Neural crest cell (in vitro differentiated cells): Measurements from ENCODE around the gene OSBPL3. TPM values are rescaled to one million over a fixed set of nuclear protein-coding genes. Genes with fewer than 3 reads are reported as not detected.

Experiments used
- DNase-seq: peaks from one replicate; pipeline ENCODE4 v3.0.0; 2021; ENCODE audit warnings: low read depth, mixed read lengths, low spot score
- H3K27ac Mint-ChIP-seq: one replicate; pipeline ENCODE4 v1.8.0; 2021; ENCODE audit warnings: mild to moderate bottlenecking, mixed read lengths; ENCODE audit not compliant: unreplicated experiment
- H3K27me3 Mint-ChIP-seq: 2 replicates; pipeline ENCODE4 v1.8.0; 2021; ENCODE audit warnings: low read depth, mild to moderate bottlenecking, mixed read lengths
- H3K36me3 Mint-ChIP-seq: 2 replicates; pipeline ENCODE4 v1.8.0; 2021; ENCODE audit warnings: low read depth, mild to moderate bottlenecking, mixed read lengths
- H3K4me1 Mint-ChIP-seq: 2 replicates; pipeline ENCODE4 v1.8.0; 2021; ENCODE audit warnings: mixed read lengths
- H3K4me3 Mint-ChIP-seq: one replicate; pipeline ENCODE4 v1.8.0; 2021; ENCODE audit warnings: mild to moderate bottlenecking, mixed read lengths
- H3K9me3 Mint-ChIP-seq: 2 replicates; pipeline ENCODE4 v1.8.0; 2021; ENCODE audit warnings: mixed read lengths
- CTCF ChIP-seq: fragments of 200-600 bp; sonication (generic); conservative IDR thresholded peaks from 2 replicates; pipeline ENCODE4 v1.5.0; 2021; ENCODE audit warnings: antibody characterized with exemption, mild to moderate bottlenecking
- total RNA-seq: library from RNA; stranded (reverse); gene quantifications from 2 replicates; pipeline ENCODE4 v1.2.1, GENCODE V29; 2021

Gene OSBPL3
- total RNA-seq, 1 donor from 2014 or later = 11.8 TPM

GRCh38 chr7:24979470-24979862 is 512 bp downstream of the OSBPL3 start:
- no peak overlapping the region for H3K27ac Mint-ChIP-seq
- H3K27me3 Mint-ChIP-seq = peaks cover 57% of the 10 kb centered on the region
- H3K4me3 Mint-ChIP-seq = peak overlapping the region; percentile 89
- H3K9me3 Mint-ChIP-seq = peaks cover 2% of the 10 kb centered on the region
- peaks cover 33% of the 10 kb centered on the region for H3K4me1 Mint-ChIP-seq
- peak; percentile 51 for DNase-seq
- TF ChIP-seq CTCF = peak; percentile 66
- H3K36me3 Mint-ChIP-seq = no peaks in the 10 kb centered on the region

- H3K4me1 Mint-ChIP-seq = peaks cover 33% of the 10 kb centered on the region
These were observed 1.0 kb downstream of the OSBPL3 start for GRCh38 chr7:24978843-24979469.

GRCh38 chr7:24975644-24976260 is 4.2 kb downstream of the OSBPL3 start:
- Mint-ChIP-seq H3K9me3 (no peaks in the 10 kb centered on the region), H3K4me3 (peak overlapping the region; percentile 6), H3K27me3 (peaks cover 25% of the 10 kb centered on the region), H3K27ac (no peak overlapping the region), H3K36me3 (no peaks in the 10 kb centered on the region), H3K4me1 (peaks cover 24% of the 10 kb centered on the region)
- no peak for DNase-seq
- no peak for TF ChIP-seq CTCF

More at GRCh38 chr7:24978843-24979469, 1.0 kb downstream of the OSBPL3 start:
- peaks cover 1% of the 10 kb centered on the region for H3K9me3 Mint-ChIP-seq
- no peak overlapping the region for H3K27ac Mint-ChIP-seq
- no peak for TF ChIP-seq CTCF
- peak; percentile 5 for DNase-seq
- peak overlapping the region; percentile 89 for H3K4me3 Mint-ChIP-seq
- H3K36me3 Mint-ChIP-seq = no peaks in the 10 kb centered on the region
- peaks cover 55% of the 10 kb centered on the region for H3K27me3 Mint-ChIP-seq

GRCh38 chr7:24975172-24975571 is 4.8 kb downstream of the OSBPL3 start:
- no peak for DNase-seq
- no peak overlapping the region for H3K4me3 Mint-ChIP-seq
- no peak overlapping the region for H3K27ac Mint-ChIP-seq
- peaks cover 18% of the 10 kb centered on the region for H3K4me1 Mint-ChIP-seq
- TF ChIP-seq CTCF = no peak
- H3K27me3 Mint-ChIP-seq = peaks cover 19% of the 10 kb centered on the region
- no peaks in the 10 kb centered on the region for H3K9me3 Mint-ChIP-seq
- no peaks in the 10 kb centered on the region for H3K36me3 Mint-ChIP-seq

GRCh38 chr7:24974026-24974832 is 5.7 kb downstream of the OSBPL3 start:
- DNase-seq = no peak

More at GRCh38 chr7:24974026-24974832, 5.7 kb downstream of the OSBPL3 start:
- TF ChIP-seq CTCF = no peak
- Mint-ChIP-seq H3K9me3 (no peaks in the 10 kb centered on the region), H3K4me3 (no peak overlapping the region), H3K27ac (no peak overlapping the region), H3K36me3 (no peaks in the 10 kb centered on the region), H3K27me3 (peaks cover 17% of the 10 kb centered on the region), H3K4me1 (peaks cover 18% of the 10 kb centered on the region)
